Skeletal muscle tissue (tissue), 5 donors: ENCODE data around the gene ZNF598. TPM values are rescaled to one million over a fixed set of nuclear protein-coding genes. Genes with fewer than 3 reads are reported as not detected.

Experiments
- H3K27ac ChIP-seq: one replicate; pipeline ENCODE4 v1.7.0; 2013; ENCODE audit warnings: mild to moderate bottlenecking, low read depth, low read length, inconsistent platforms
- H3K27me3 ChIP-seq, 3 donors: one replicate each; pipeline ENCODE4 v1.7.0; 2013; ENCODE audit warnings: low read length in 3 of 3; ENCODE audit not compliant: control insufficient read depth in 3 of 3, insufficient read depth in 3 of 3
- H3K36me3 ChIP-seq, 3 donors: one replicate each; pipeline ENCODE4 v1.7.0; 2013; ENCODE audit warnings: low read length in 3 of 3; ENCODE audit not compliant: control insufficient read depth in 3 of 3, insufficient read depth in 3 of 3
- H3K4me1 ChIP-seq, 3 donors: one replicate each; pipeline ENCODE4 v1.7.0; 2013; ENCODE audit warnings: low read length in 3 of 3, mild to moderate bottlenecking in 3 of 3; ENCODE audit not compliant: control insufficient read depth in 3 of 3, insufficient read depth in 3 of 3
- H3K4me3 ChIP-seq, 3 donors: one replicate each; pipeline ENCODE4 v1.7.0; 2013; ENCODE audit warnings: low read length in 3 of 3
- H3K9ac ChIP-seq, 3 donors: one replicate each; pipeline ENCODE4 v1.7.0; 2013; ENCODE audit warnings: low read length in 3 of 3, mild to moderate bottlenecking in 3 of 3, moderate library complexity in 2 of 3, low read depth in 1 of 3
- H3K9me3 ChIP-seq, 3 donors: one replicate each; pipeline ENCODE4 v1.7.0; 2013; ENCODE audit warnings: low read length in 3 of 3; ENCODE audit not compliant: control insufficient read depth in 3 of 3
- small RNA-seq: library from RNA; depleted of rRNA; stranded (forward); fragments of <200 nt; gene quantifications from one replicate; pipeline ENCODE3, GENCODE V24; 2014
- total RNA-seq: library from RNA; depleted of rRNA; stranded (reverse); fragments of >200 nt; gene quantifications from one replicate; pipeline ENCODE4 v1.2.3, GENCODE V29; 2014
- donor health status: Osteomylitis.

ZNF598 gene
- total RNA-seq, 1 donor from 2014 or later: 4.7 TPM

- peaks cover 49 to 71% (median 59%) of the 10 kb centered on the region in 3 donors for H3K4me1 ChIP-seq
- no peaks in the 10 kb centered on the region for H3K9me3 ChIP-seq
- H3K36me3 ChIP-seq: peaks cover 12 to 15% (median 13%) of the 10 kb centered on the region in 3 donors
- H3K27me3 ChIP-seq: no peaks in the 10 kb centered on the region
- peak overlapping the region; percentile 44 to 54 (median 48) for H3K4me3 ChIP-seq
- peak overlapping the region; percentile 59 to 83 (median 65) for H3K9ac ChIP-seq
- H3K27ac ChIP-seq: peak overlapping the region; percentile 93
Measured at GRCh38 chr16:1950559-1950958, 59.1 kb downstream of the ZNF598 start.

DNA sequence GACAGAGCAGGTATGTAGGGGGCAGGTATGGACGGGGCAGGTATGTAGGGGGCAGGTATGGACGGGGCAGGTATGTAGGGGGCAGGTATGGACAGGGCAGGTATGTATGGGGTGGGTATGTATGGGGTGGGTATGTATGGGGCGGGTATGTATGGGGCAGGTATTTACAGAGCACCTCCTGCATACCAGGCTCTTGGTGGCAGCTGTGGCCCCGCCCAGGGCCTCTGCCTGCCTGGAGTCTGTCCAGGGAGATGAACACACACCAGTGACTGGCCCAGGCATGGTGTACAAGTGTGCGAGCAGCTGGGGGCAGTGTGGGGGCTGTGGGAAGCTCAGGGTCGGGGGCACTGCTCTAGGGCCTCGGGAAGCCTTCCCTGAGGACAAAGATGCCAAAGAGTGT, 59.6 kb downstream of the ZNF598 start:
- Histone ChIP-seq H3K27ac (peak overlapping the region; percentile 93), H3K4me1 (peaks cover 53 to 76% (median 62%) of the 10 kb centered on the region in 3 donors), H3K9me3 (no peaks in the 10 kb centered on the region), H3K36me3 (peaks cover 15 to 16% (median 15%) of the 10 kb centered on the region in 3 donors), H3K4me3 (peak overlapping the region in 2 of 3 donors; percentile 22 to 31), H3K27me3 (no peaks in the 10 kb centered on the region), H3K9ac (peak overlapping the region; percentile 23 to 83 (median 61))

DNA sequence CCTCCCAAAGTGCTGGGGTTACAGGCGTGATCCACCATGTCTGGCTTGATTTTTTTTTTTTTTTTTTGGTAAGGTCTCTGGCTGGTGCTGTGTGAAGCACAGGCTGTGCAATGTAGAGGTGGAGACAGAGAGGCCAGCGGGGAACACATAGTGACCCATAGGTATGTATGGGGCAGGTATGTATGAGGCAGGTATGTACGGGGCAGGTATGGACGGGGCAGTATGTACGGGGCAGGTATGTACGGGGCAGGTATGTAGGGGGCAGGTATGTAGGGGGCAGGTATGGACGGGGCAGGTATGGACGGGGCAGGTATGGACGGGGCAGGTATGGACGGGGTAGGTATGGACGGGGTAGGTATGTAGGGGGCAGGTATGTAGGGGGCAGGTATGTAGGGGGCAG, 60.1 kb downstream of the ZNF598 start:
- H3K9ac ChIP-seq: peak overlapping the region in 1 of 3 donors; percentile 83
- H3K27ac ChIP-seq: peak overlapping the region; percentile 93
- no peaks in the 10 kb centered on the region for H3K27me3 ChIP-seq
- H3K36me3 ChIP-seq: peaks cover 15 to 17% (median 15%) of the 10 kb centered on the region in 3 donors
- H3K4me1 ChIP-seq: peaks cover 54 to 76% (median 63%) of the 10 kb centered on the region in 3 donors
- no peak overlapping the region for H3K4me3 ChIP-seq
- H3K9me3 ChIP-seq: no peaks in the 10 kb centered on the region

Small RNA genes within 50 kb of the gene (small RNA-seq; reads per million reads assigned to genes)
- not detected for gene AC005363.2
- not detected for gene RN7SL219P
- not detected for gene SNORA10
- gene SNORA64: not detected

Other genes starting within 250 kb of the ZNF598 start
- gene NME3, start 238.3 kb downstream of the ZNF598 start, total RNA-seq: 20.4 TPM
- gene EME2, start 237.0 kb downstream of the ZNF598 start, total RNA-seq: 5.2 TPM
- 17.7 TPM for gene MRPS34, start 236.7 kb downstream of the ZNF598 start, total RNA-seq
- 27.7 TPM for gene SPSB3, start 227.2 kb downstream of the ZNF598 start, total RNA-seq
- 40.7 TPM for gene NUBP2, start 226.9 kb downstream of the ZNF598 start, total RNA-seq
- not detected for gene IGFALS, start 216.1 kb downstream of the ZNF598 start, total RNA-seq
- 42.3 TPM for gene HAGH, start 183.0 kb downstream of the ZNF598 start, total RNA-seq
- 23.0 TPM for gene FAHD1, start 182.6 kb downstream of the ZNF598 start, total RNA-seq
- under 0.01 TPM for gene MEIOB, start 137.7 kb downstream of the ZNF598 start, total RNA-seq
- gene HS3ST6, start 91.4 kb downstream of the ZNF598 start, total RNA-seq: not detected
- 13.6 TPM for gene MSRB1, start 66.6 kb downstream of the ZNF598 start, total RNA-seq
- gene RPL3L, start 55.1 kb downstream of the ZNF598 start, total RNA-seq: 84.5 TPM
- gene NDUFB10, start 50.3 kb downstream of the ZNF598 start, total RNA-seq: 130 TPM
- gene RPS2, start 45.0 kb downstream of the ZNF598 start, total RNA-seq: 3,178 TPM
- gene RNF151, start 43.0 kb downstream of the ZNF598 start, total RNA-seq: not detected
- 18.8 TPM for gene TBL3, start 37.8 kb downstream of the ZNF598 start, total RNA-seq
- 1.6 TPM for gene NOXO1, start 28.4 kb downstream of the ZNF598 start, total RNA-seq
- gene GFER, start 25.6 kb downstream of the ZNF598 start, total RNA-seq: 4.7 TPM
- 0.52 TPM for gene SYNGR3, start 19.9 kb downstream of the ZNF598 start, total RNA-seq
- not detected for gene NPW, start 10.0 kb upstream of the ZNF598 start, total RNA-seq
- 15.1 TPM for gene NHERF2, start 17.1 kb upstream of the ZNF598 start, total RNA-seq
- gene NTHL1, start 38.0 kb upstream of the ZNF598 start, total RNA-seq: 13.6 TPM
- gene TSC2, start 38.2 kb upstream of the ZNF598 start, total RNA-seq: 49.6 TPM
- 88.7 TPM for gene PKD1, start 126.1 kb upstream of the ZNF598 start, total RNA-seq
- gene RAB26, start 138.8 kb upstream of the ZNF598 start, total RNA-seq: not detected
- 24.0 TPM for gene TRAF7, start 146.0 kb upstream of the ZNF598 start, total RNA-seq
- 0.52 TPM for gene CASKIN1, start 186.8 kb upstream of the ZNF598 start, total RNA-seq
- gene MLST8, start 195.6 kb upstream of the ZNF598 start, total RNA-seq: 7.8 TPM
- gene BRICD5, start 201.0 kb upstream of the ZNF598 start, total RNA-seq: 2.1 TPM
- gene PGP, start 205.0 kb upstream of the ZNF598 start, total RNA-seq: 9.9 TPM
- gene E4F1, start 213.8 kb upstream of the ZNF598 start, total RNA-seq: 12.5 TPM
- 0.52 TPM for gene DNASE1L2, start 226.6 kb upstream of the ZNF598 start, total RNA-seq
- 42.3 TPM for gene ECI1, start 241.8 kb upstream of the ZNF598 start, total RNA-seq